Heart right ventricle (tissue), 16 donors: ENCODE data around the gene IFIT2. TPM values are rescaled to one million over a fixed set of nuclear protein-coding genes. Genes with fewer than 3 reads are reported as not detected.

Experiments used
- ATAC-seq, 8 donors: fragments of 200-7000 bp; cut with Tn5 transposase; one replicate each; pipeline ENCODE4 v1.9.1; 2020; ENCODE audit warnings: mild to moderate bottlenecking in 8 of 8, moderate library complexity in 8 of 8, moderate number of reproducible peaks in 1 of 8
- DNase-seq, 2 donors: peaks; one replicate each; pipeline ENCODE4 v3.0.0-alpha.2; 2020
- H3K27ac ChIP-seq, 10 donors: fragments of 200-600 bp; sonication (generic) in 2 of 10; one replicate each; pipeline versions ENCODE4 v1.5.0 to v1.8.0; 2020 to 2022; ENCODE audit warnings: mild to moderate bottlenecking in 3 of 10
- H3K27me3 ChIP-seq, 7 donors: fragments of 200-600 bp; one replicate each; pipeline ENCODE4 v1.8.0; 2021 to 2022; ENCODE audit warnings: mild to moderate bottlenecking in 2 of 7
- H3K36me3 ChIP-seq, 9 donors: fragments of 200-600 bp; sonication (generic) in 1 of 9; one replicate each; pipeline versions ENCODE4 v1.5.0 to v1.8.0; 2020 to 2022; ENCODE audit warnings: mild to moderate bottlenecking in 2 of 9
- H3K4me1 ChIP-seq, 9 donors: fragments of 200-600 bp; sonication (generic) in 1 of 9; one replicate each; pipeline versions ENCODE4 v1.5.0 to v1.8.0; 2020 to 2022; ENCODE audit warnings: mild to moderate bottlenecking in 4 of 9
- H3K4me3 ChIP-seq, 10 donors: fragments of 200-600 bp; sonication (generic) in 2 of 10; one replicate each; pipeline versions ENCODE4 v1.5.0 to v1.8.0; 2020 to 2022; ENCODE audit warnings: mild to moderate bottlenecking in 7 of 10, moderate library complexity in 2 of 10
- H3K9me3 ChIP-seq, 11 donors: fragments of 200-600 bp in 10 of 11; sonication (generic) in 2 of 11; one replicate each; pipeline versions ENCODE4 v1.5.0 to v1.8.0; 2013 to 2022; ENCODE audit warnings: mild to moderate bottlenecking in 2 of 11, control low read depth in 1 of 11, moderate library complexity in 1 of 11
- CTCF ChIP-seq, 9 donors: fragments of 200-600 bp; sonication (generic) in 2 of 9; IDR thresholded peaks; one replicate each; pipeline versions ENCODE4 v1.5.0 to v1.8.0; 2021 to 2022; ENCODE audit warnings: antibody characterized with exemption in 9 of 9, mild to moderate bottlenecking in 5 of 9, moderate library complexity in 1 of 9
- WGBS, 2 donors: extraction: QIAGEN DNeasy Blood & Tissue Kit; methylation state at CpG; one replicate each; pipeline ENCODE4 v1.1.7; 2013; ENCODE audit warnings: inconsistent platforms in 1 of 2; 5-methylcytosine and 5-hydroxymethylcytosine counted together
- intact Hi-C, 10 donors: fragments of 100-400 bp; cut with DNase I; formaldehyde crosslinking; loops; one replicate each; pipeline versions ENCODE4 v1.11.1 to v1.14.2; 2022
- polyA plus RNA-seq, 2 donors: library from polyadenylated mRNA; stranded (reverse); fragments of 200-250 nt; gene quantifications; one replicate each; pipeline ENCODE4 v1.2.3, GENCODE V29; 2013
- total RNA-seq, 10 donors: library from RNA; stranded (reverse); fragmentation: NEBNext Ultra II Directional in 3 of 10; extraction: Animal tissue kit (Norgen Biotek cat#: 25700) in 3 of 10; gene quantifications; one replicate each; pipeline versions ENCODE4 v1.2.1 to v1.2.4, GENCODE V29; 2021 to 2023
- donor health status: Arrhythmogenic right ventricular cardiomyopathy.
- donor health status: ischemic (EF 13 %, LVEDD 7.1; RV severe dilation, severe dysfunction).
- donor health status: healthy with polysubstance abuse.
- donor health status: DM: no; HTN: yes; CAD: no.
- donor health status: DM: no; HTN: no; CAD: no.
- donor health status: ischemic (EF 25% LVEDD 6.9; RV normal size, moderate dysfunction).
- donor health status: ischemic (EF 25% LVEDD 5.7; RV mildly dilated, moderate dysfunction).
- donor health status: healthy.
- donor health status: DM: yes; HTN: yes; CAD: no.
- donor health status: Ischemic cardiomyopathy.
- donor health status: ischemic (EF 35%, LVEDD 5.7; RV mildly dilated, moderate dysfunction).
- donor health status: nonischemic (EF 11% LVEDD 7.7; RV severe dilation, severe dysfunction).
- donor health status: DM: yes; HTN: yes; CAD: no.
- donor health status: PGD.
- donor health status: ischemic (EF 29% LVEDD 5.4; RV normal size, mild dysfunction).
- donor health status: nonischemic (EF 23%, LVEDD 6.1; RV moderate dilation, normal function).

IFIT2 gene
- total and polyA plus RNA-seq, 12 donors = 1.8 to 24.4 (median 6.1) TPM

- Histone ChIP-seq H3K27me3 (no peaks in the 10 kb centered on the region), H3K36me3 (peaks cover 0 to 36% (median 6%) of the 10 kb centered on the region in 9 donors), H3K4me3 (no peak overlapping the region), H3K27ac (no peak overlapping the region), H3K9me3 (no peaks in the 10 kb centered on the region), H3K4me1 (peaks cover 0 to 41% (median 21%) of the 10 kb centered on the region in 9 donors)
- no peak for TF ChIP-seq CTCF (IDR thresholded peaks at IDR 0.05)
- ATAC-seq = no peak
- intact Hi-C loops = loop anchor here in 1 of 10 donors (2.0 kb wide), 1 partner anchor 20 kb away; the partner anchor contains the start of gene IFIT3
- no peak for DNase-seq
These were observed 5.4 kb downstream of the IFIT2 start for GRCh38 chr10:89307269-89307577.

- no peak for DNase-seq
- H3K9me3 ChIP-seq = no peaks in the 10 kb centered on the region
- peaks cover 0 to 36% (median 6%) of the 10 kb centered on the region in 9 donors for H3K36me3 ChIP-seq
- ATAC-seq = no peak
- intact Hi-C loops = no loop called here
- no peaks in the 10 kb centered on the region for H3K27me3 ChIP-seq
- TF ChIP-seq CTCF (IDR thresholded peaks at IDR 0.05) = no peak
- 96 to 97% methylated on average over 6 of the region's 6 CpGs for WGBS, 2 donors
- no peak overlapping the region for H3K27ac ChIP-seq
- H3K4me1 ChIP-seq = peaks cover 0 to 33% (median 16%) of the 10 kb centered on the region in 9 donors
- no peak overlapping the region for H3K4me3 ChIP-seq
These were observed 6.4 kb downstream of the IFIT2 start for GRCh38 chr10:89308266-89308665.

- TF ChIP-seq CTCF (IDR thresholded peaks at IDR 0.05) = no peak
- ATAC-seq = no peak
- no peak overlapping the region for H3K4me3 ChIP-seq
- peaks cover 0 to 36% (median 6%) of the 10 kb centered on the region in 9 donors for H3K36me3 ChIP-seq
- no peaks in the 10 kb centered on the region for H3K27me3 ChIP-seq
- intact Hi-C loops = no loop called here
- 94 to 95% methylated on average over 4 of the region's 4 CpGs for WGBS, 2 donors
- H3K9me3 ChIP-seq = no peaks in the 10 kb centered on the region
- DNase-seq = no peak
- peaks cover 0 to 29% (median 11%) of the 10 kb centered on the region in 9 donors for H3K4me1 ChIP-seq
- H3K27ac ChIP-seq = no peak overlapping the region
These were observed 6.9 kb downstream of the IFIT2 start for GRCh38 chr10:89308736-89309135.

- H3K9me3 ChIP-seq = no peaks in the 10 kb centered on the region
- ATAC-seq (no peak), DNase-seq (no peak)
- H3K27me3 ChIP-seq = no peaks in the 10 kb centered on the region
- intact Hi-C loops = no loop called here
- peaks cover 0 to 22% (median 6%) of the 10 kb centered on the region in 9 donors for H3K4me1 ChIP-seq
- no peak overlapping the region for H3K4me3 ChIP-seq
- no peak overlapping the region for H3K27ac ChIP-seq
- TF ChIP-seq CTCF (IDR thresholded peaks at IDR 0.05) = no peak
- WGBS, 2 donors = 84 to 88% methylated on average over 7 of the region's 7 CpGs
- H3K36me3 ChIP-seq = peaks cover 0 to 36% (median 6%) of the 10 kb centered on the region in 9 donors
These were observed 7.6 kb downstream of the IFIT2 start for GRCh38 chr10:89309156-89310055.
